Nephron progenitor cell (in vitro differentiated cells): Measurements from ENCODE around the gene THY1.
"Not testable (repeated sequence)": the region's sequence is repeated elsewhere in the genome, so short reads cannot be mapped to it uniquely, and the experiment has no call there.

Source experiments
- DNase-seq: peaks from one replicate; pipeline ENCODE4 v3.0.0; 2021
- H3K27ac Mint-ChIP-seq: 2 replicates; pipeline ENCODE4 v1.8.0; 2021; ENCODE audit warnings: mild to moderate bottlenecking, moderate library complexity, mixed read lengths
- H3K27me3 Mint-ChIP-seq: 2 replicates; pipeline ENCODE4 v1.8.0; 2021; ENCODE audit warnings: mild to moderate bottlenecking, low read depth, mixed read lengths; ENCODE audit not compliant: poor library complexity
- H3K36me3 Mint-ChIP-seq: 2 replicates; pipeline ENCODE4 v1.8.0; 2021; ENCODE audit warnings: low read depth, mixed read lengths
- H3K4me1 Mint-ChIP-seq: 2 replicates; pipeline ENCODE4 v1.8.0; 2021; ENCODE audit warnings: mixed read lengths
- H3K4me3 Mint-ChIP-seq: 2 replicates; pipeline ENCODE4 v1.8.0; 2021; ENCODE audit warnings: mild to moderate bottlenecking, moderate library complexity, mixed read lengths
- H3K9me3 Mint-ChIP-seq: 2 replicates; pipeline ENCODE4 v1.8.0; 2021; ENCODE audit warnings: mild to moderate bottlenecking, moderate library complexity, mixed read lengths
- TF ChIP-seq, protein P1 (sequence below): fragments of 200-600 bp; sonication (generic); IDR thresholded peaks from 2 replicates; pipeline ENCODE4 v1.5.0; 2021; ENCODE audit warnings: antibody characterized with exemption

Gene THY1

DNA sequence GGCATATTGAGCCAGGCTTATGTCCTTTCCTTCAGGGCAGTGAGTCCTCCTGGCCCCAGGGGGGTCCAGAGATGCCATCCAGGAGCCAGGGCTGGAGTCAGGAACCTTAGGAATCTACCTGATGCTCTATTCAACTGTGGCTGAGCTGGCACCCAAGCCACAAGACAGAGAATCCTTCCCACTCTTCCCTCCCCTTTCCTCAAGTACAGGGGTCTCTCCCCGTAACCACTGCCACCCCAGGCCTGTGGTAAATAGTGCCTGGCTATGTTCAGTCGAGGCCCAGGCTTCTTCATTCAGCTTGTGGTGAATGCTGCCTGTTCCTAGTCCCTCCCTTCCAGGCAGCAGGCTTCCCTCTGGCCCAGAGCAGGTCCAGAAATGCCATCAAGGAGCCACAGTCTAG lies 45.5 kb upstream of the THY1 start:
- no peak overlapping the region for H3K4me3 Mint-ChIP-seq
- H3K4me1 Mint-ChIP-seq = peaks cover 8% of the 10 kb centered on the region
- DNase-seq = no peak
- H3K27ac Mint-ChIP-seq = no peak overlapping the region
- H3K27me3 Mint-ChIP-seq = peaks cover 11% of the 10 kb centered on the region
- H3K36me3 Mint-ChIP-seq = no peaks in the 10 kb centered on the region
- TF ChIP-seq, protein P1, sequence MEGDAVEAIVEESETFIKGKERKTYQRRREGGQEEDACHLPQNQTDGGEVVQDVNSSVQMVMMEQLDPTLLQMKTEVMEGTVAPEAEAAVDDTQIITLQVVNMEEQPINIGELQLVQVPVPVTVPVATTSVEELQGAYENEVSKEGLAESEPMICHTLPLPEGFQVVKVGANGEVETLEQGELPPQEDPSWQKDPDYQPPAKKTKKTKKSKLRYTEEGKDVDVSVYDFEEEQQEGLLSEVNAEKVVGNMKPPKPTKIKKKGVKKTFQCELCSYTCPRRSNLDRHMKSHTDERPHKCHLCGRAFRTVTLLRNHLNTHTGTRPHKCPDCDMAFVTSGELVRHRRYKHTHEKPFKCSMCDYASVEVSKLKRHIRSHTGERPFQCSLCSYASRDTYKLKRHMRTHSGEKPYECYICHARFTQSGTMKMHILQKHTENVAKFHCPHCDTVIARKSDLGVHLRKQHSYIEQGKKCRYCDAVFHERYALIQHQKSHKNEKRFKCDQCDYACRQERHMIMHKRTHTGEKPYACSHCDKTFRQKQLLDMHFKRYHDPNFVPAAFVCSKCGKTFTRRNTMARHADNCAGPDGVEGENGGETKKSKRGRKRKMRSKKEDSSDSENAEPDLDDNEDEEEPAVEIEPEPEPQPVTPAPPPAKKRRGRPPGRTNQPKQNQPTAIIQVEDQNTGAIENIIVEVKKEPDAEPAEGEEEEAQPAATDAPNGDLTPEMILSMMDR = no peak
- H3K9me3 Mint-ChIP-seq = peaks cover 47% of the 10 kb centered on the region

DNA sequence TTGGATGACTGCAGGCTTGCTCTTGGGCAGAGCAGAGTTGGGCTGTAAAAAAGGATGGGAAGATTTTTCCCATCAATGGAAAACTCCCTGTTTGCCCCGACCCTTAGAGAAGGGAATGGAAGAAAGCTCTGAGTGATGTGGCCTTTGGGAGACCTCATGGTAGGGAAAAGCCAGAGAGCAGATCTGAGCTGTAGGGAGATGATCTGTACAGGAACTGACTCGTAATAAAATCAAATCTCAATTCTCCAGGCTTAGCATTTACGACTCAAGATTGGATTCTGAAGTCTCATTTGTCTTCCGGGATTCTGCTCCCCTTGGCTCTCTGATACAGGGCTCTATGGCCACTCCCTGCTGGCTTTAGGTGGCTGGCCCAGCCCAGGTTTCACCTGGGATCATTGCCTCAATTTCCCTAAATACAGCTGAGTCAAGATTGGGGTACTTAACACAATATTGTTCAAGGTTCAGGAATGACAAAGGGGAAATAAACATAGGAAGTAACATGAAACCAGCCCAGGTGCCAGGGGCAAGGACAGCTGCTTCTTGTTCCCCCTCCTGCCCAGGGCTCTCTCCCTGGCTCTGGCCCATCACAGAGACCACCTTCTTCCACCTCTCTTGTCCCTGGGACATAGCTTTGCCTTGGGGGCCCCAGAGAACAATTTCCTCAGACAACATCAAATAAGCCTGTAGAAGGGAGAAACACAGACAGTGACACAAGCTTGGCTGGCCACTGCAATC lies 38.4 kb upstream of the THY1 start:
- no peaks in the 10 kb centered on the region for H3K36me3 Mint-ChIP-seq
- no peak overlapping the region for H3K27ac Mint-ChIP-seq
- H3K9me3 Mint-ChIP-seq = peaks cover 32% of the 10 kb centered on the region
- peaks cover 7% of the 10 kb centered on the region for H3K27me3 Mint-ChIP-seq
- TF ChIP-seq, protein P1 = no peak
- H3K4me1 Mint-ChIP-seq = peaks cover 34% of the 10 kb centered on the region
- no peak overlapping the region for H3K4me3 Mint-ChIP-seq
- DNase-seq = no peak

- no peaks in the 10 kb centered on the region for H3K36me3 Mint-ChIP-seq
- no peak for DNase-seq
- TF ChIP-seq, protein P1 = no peak
- H3K27ac Mint-ChIP-seq = no peak overlapping the region
- H3K4me1 Mint-ChIP-seq = peaks cover 34% of the 10 kb centered on the region
- peaks cover 7% of the 10 kb centered on the region for H3K27me3 Mint-ChIP-seq
- peaks cover 25% of the 10 kb centered on the region for H3K9me3 Mint-ChIP-seq
- H3K4me3 Mint-ChIP-seq = no peak overlapping the region
Observed at GRCh38 chr11:119460582-119460981, 37.6 kb upstream of the THY1 start.

- Mint-ChIP-seq H3K36me3 (no peaks in the 10 kb centered on the region), H3K4me3 (no peak overlapping the region), H3K27me3 (peaks cover 7% of the 10 kb centered on the region), H3K27ac (peak overlapping the region; percentile 92), H3K4me1 (peaks cover 34% of the 10 kb centered on the region), H3K9me3 (peaks cover 20% of the 10 kb centered on the region)
- DNase-seq = no peak
- TF ChIP-seq, protein P1 = no peak
Observed at GRCh38 chr11:119460097-119460496, 37.1 kb upstream of the THY1 start.

GRCh38 chr11:119459293-119459976 lies 36.5 kb upstream of the THY1 start:
- TF ChIP-seq, protein P1 = no peak
- H3K4me3 Mint-ChIP-seq = no peak overlapping the region
- peaks cover 34% of the 10 kb centered on the region for H3K4me1 Mint-ChIP-seq
- peaks cover 13% of the 10 kb centered on the region for H3K9me3 Mint-ChIP-seq
- no peak overlapping the region for H3K27ac Mint-ChIP-seq
- no peak for DNase-seq
- H3K27me3 Mint-ChIP-seq = peaks cover 6% of the 10 kb centered on the region
- H3K36me3 Mint-ChIP-seq = no peaks in the 10 kb centered on the region

GRCh38 chr11:119455708-119456107 lies 32.7 kb upstream of the THY1 start:
- not testable (repeated sequence) for H3K27ac Mint-ChIP-seq, DNase-seq, H3K27me3 Mint-ChIP-seq, H3K36me3 Mint-ChIP-seq, H3K9me3 Mint-ChIP-seq, H3K4me3 Mint-ChIP-seq
- H3K4me1 Mint-ChIP-seq = peaks cover 17% of the 10 kb centered on the region

GRCh38 chr11:119455241-119455640 lies 32.3 kb upstream of the THY1 start:
- not testable (repeated sequence) for H3K27ac Mint-ChIP-seq, H3K27me3 Mint-ChIP-seq, H3K36me3 Mint-ChIP-seq, DNase-seq, H3K9me3 Mint-ChIP-seq, H3K4me3 Mint-ChIP-seq
- peaks cover 12% of the 10 kb centered on the region for H3K4me1 Mint-ChIP-seq
